Mesothelial cell of epicardium (in vitro differentiated cells): ENCODE results near the gene PNLIPRP2. TPM values are rescaled to one million over a fixed set of nuclear protein-coding genes. Genes with fewer than 3 reads are reported as not detected.

Experiments used
- DNase-seq, 2 experiments: peaks; one replicate each; pipeline ENCODE4 v3.0.0; 2021; ENCODE audit warnings: low spot score in 2 of 2; ENCODE audit not compliant: unreplicated experiment in 2 of 2
- H3K27ac Mint-ChIP-seq: 2 replicates; pipeline ENCODE4 v1.8.0; 2021; ENCODE audit warnings: mixed read lengths
- H3K27me3 Mint-ChIP-seq: 2 replicates; pipeline ENCODE4 v1.8.0; 2021; ENCODE audit warnings: low read depth, mixed read lengths
- H3K36me3 Mint-ChIP-seq: 2 replicates; pipeline ENCODE4 v1.8.0; 2021; ENCODE audit warnings: mixed read lengths
- H3K4me1 Mint-ChIP-seq: 2 replicates; pipeline ENCODE4 v1.8.0; 2021; ENCODE audit warnings: mixed read lengths
- H3K4me3 Mint-ChIP-seq: 2 replicates; pipeline ENCODE4 v1.8.0; 2021; ENCODE audit warnings: mild to moderate bottlenecking, moderate library complexity, mixed read lengths
- H3K9me3 Mint-ChIP-seq: 2 replicates; pipeline ENCODE4 v1.8.0; 2021; ENCODE audit warnings: mixed read lengths
- CTCF ChIP-seq: fragments of 200-600 bp; sonication (generic); IDR thresholded peaks from one replicate; pipeline ENCODE4 v1.5.0; 2021; ENCODE audit warnings: antibody characterized with exemption; ENCODE audit not compliant: unreplicated experiment
- total RNA-seq: library from RNA; stranded (reverse); gene quantifications from 3 replicates; pipeline ENCODE4 v1.2.1, GENCODE V29; 2021

Gene PNLIPRP2
- total RNA-seq, 1 donor from 2014 or later, result not detected

GRCh38 chr10:116608686-116609594, 11.8 kb upstream of the PNLIPRP2 start:
- no peak for TF ChIP-seq CTCF
- Mint-ChIP-seq H3K4me1 (no peaks in the 10 kb centered on the region), H3K27ac (no peak overlapping the region), H3K4me3 (peak overlapping the region; percentile 67), H3K36me3 (no peaks in the 10 kb centered on the region), H3K9me3 (no peaks in the 10 kb centered on the region), H3K27me3 (peaks cover 12% of the 10 kb centered on the region)
- no peak for DNase-seq

- Mint-ChIP-seq H3K27ac (no peak overlapping the region), H3K27me3 (peaks cover 22% of the 10 kb centered on the region), H3K9me3 (no peaks in the 10 kb centered on the region), H3K4me1 (no peaks in the 10 kb centered on the region), H3K4me3 (no peak overlapping the region), H3K36me3 (no peaks in the 10 kb centered on the region)
- DNase-seq, result no peak
- no peak for TF ChIP-seq CTCF
These were observed 10.2 kb upstream of the PNLIPRP2 start for GRCh38 chr10:116610443-116611152.

GRCh38 chr10:116611153-116611545, 9.6 kb upstream of the PNLIPRP2 start:
- H3K27me3 Mint-ChIP-seq, result peaks cover 28% of the 10 kb centered on the region
- no peak for TF ChIP-seq CTCF
- no peak overlapping the region for H3K4me3 Mint-ChIP-seq
- H3K27ac Mint-ChIP-seq, result no peak overlapping the region
- no peaks in the 10 kb centered on the region for H3K36me3 Mint-ChIP-seq
- H3K4me1 Mint-ChIP-seq, result no peaks in the 10 kb centered on the region
- no peaks in the 10 kb centered on the region for H3K9me3 Mint-ChIP-seq
- no peak for DNase-seq

DNA sequence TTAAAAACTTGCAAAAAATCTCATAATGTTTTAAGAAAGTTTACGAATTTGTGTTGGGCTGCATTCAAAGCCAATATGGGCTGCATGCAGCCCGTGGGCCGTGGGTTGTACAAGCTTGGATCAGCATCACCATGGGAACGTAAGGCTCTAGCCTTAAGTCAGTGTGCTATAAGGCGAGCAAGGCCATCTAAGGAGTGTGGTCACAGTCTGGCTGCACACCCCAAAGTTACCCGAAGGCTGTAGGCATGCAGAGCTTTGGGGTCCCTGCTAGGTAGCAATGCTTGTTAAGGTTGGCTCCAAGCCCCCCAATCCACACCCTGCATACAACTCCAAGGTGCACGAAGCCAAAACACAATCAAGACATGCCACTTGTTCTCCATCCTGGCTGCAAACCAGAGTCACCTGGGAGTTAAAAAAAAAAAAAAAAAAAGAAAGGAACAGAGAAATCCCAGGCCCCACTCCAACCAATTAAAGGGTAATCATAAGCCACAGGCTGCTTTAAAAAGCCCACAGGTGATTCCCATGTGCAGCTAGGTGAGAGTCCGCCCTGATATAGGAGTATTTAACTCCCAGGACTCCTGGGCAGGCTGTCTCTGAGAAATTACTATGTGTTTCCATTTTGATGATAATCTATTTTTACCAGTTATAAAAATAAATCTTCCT, 8.5 kb upstream of the PNLIPRP2 start:
- Mint-ChIP-seq H3K9me3 (no peaks in the 10 kb centered on the region), H3K4me3 (no peak overlapping the region), H3K4me1 (no peaks in the 10 kb centered on the region), H3K36me3 (no peaks in the 10 kb centered on the region), H3K27me3 (peaks cover 28% of the 10 kb centered on the region), H3K27ac (no peak overlapping the region)
- no peak for DNase-seq
- TF ChIP-seq CTCF, result no peak

DNA sequence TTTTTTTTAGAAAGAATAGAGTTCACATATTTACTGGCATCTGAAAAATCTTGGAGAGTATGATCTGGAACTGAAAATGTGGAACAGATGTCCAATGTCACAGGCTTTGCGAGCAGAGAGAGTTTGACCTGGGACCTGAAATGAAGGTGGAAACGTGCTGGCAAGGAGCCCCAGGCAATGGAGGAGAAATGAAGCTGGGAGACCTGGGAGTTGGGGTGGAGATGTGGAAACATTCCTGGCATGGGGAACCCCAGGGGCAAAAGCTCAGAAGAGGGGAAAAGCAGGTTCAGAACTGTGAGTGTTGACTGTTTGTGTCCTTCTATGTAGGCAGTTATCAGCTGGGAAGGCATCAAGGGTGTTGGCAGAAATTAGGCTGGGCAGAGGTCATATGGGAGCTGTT, 7.3 kb upstream of the PNLIPRP2 start:
- H3K27ac Mint-ChIP-seq, result no peak overlapping the region
- TF ChIP-seq CTCF, result no peak

More for the DNA sequence above, 7.3 kb upstream of the PNLIPRP2 start:
- no peak for DNase-seq
- H3K27me3 Mint-ChIP-seq, result peaks cover 30% of the 10 kb centered on the region
- H3K9me3 Mint-ChIP-seq, result no peaks in the 10 kb centered on the region
- no peaks in the 10 kb centered on the region for H3K4me1 Mint-ChIP-seq
- no peaks in the 10 kb centered on the region for H3K36me3 Mint-ChIP-seq
- H3K4me3 Mint-ChIP-seq, result no peak overlapping the region
